MM.1S (cell line): ENCODE results near the gene C17orf107.

Source experiments
- DNase-seq: peaks from one replicate; pipeline ENCODE4 v3.0.0-alpha.2; 2015
- H2AFZ ChIP-seq: fragments of 300-600 bp; sonication (generic); 2 replicates; pipeline ENCODE4 v1.6.0; 2016; ENCODE audit warnings: antibody characterized with exemption, low read length
- H3F3A ChIP-seq: fragments of 300-600 bp; sonication (generic); 2 replicates; pipeline ENCODE4 v1.6.1; 2016; ENCODE audit warnings: mild to moderate bottlenecking, antibody characterized with exemption, low read length, moderate library complexity, mixed read lengths; ENCODE audit not compliant: insufficient read depth
- H3K27ac ChIP-seq: fragments of 300-600 bp; sonication (generic); 2 replicates; pipeline ENCODE4 v1.5.1; 2016; ENCODE audit warnings: mild to moderate bottlenecking, low read length
- H3K27me3 ChIP-seq: fragments of 300-600 bp; sonication (generic); replicated peaks from 2 replicates; pipeline ENCODE4 v1.6.0; 2016; ENCODE audit warnings: low read length; ENCODE audit not compliant: insufficient read depth
- H3K36me3 ChIP-seq: fragments of 300-600 bp; sonication (generic); replicated peaks from 2 replicates; pipeline ENCODE4 v1.6.1; 2016; ENCODE audit warnings: mild to moderate bottlenecking, low read length, mixed read lengths; ENCODE audit not compliant: insufficient read depth
- H3K4me1 ChIP-seq: fragments of 300-600 bp; sonication (generic); 2 replicates; pipeline ENCODE4 v1.6.1; 2016; ENCODE audit warnings: low read length, mixed read lengths
- H3K4me2 ChIP-seq: fragments of 300-600 bp; sonication (generic); 2 replicates; pipeline ENCODE4 v1.6.0; 2016; ENCODE audit warnings: low read depth, low read length
- H3K4me3 ChIP-seq: fragments of 300-600 bp; sonication (generic); 2 replicates; pipeline ENCODE4 v1.5.1; 2016; ENCODE audit warnings: low read length, mixed read lengths
- H3K79me2 ChIP-seq: fragments of 300-600 bp; sonication (generic); 2 replicates; pipeline ENCODE4 v1.6.1; 2016; ENCODE audit warnings: mixed run types, low read length, mixed read lengths
- H3K9ac ChIP-seq: fragments of 300-600 bp; sonication (generic); 2 replicates; pipeline ENCODE4 v1.6.1; 2016; ENCODE audit warnings: low read length, mixed read lengths
- H3K9me2 ChIP-seq: fragments of 300-600 bp; sonication (generic); replicated peaks from 2 replicates; pipeline ENCODE4 v1.6.1; 2016; ENCODE audit warnings: mild to moderate bottlenecking, low read length, mixed read lengths; ENCODE audit not compliant: insufficient read depth
- H3K9me3 ChIP-seq: fragments of 300-600 bp; sonication (generic); replicated peaks from 2 replicates; pipeline ENCODE4 v1.6.1; 2016; ENCODE audit warnings: mild to moderate bottlenecking, low read length, mixed read lengths; ENCODE audit not compliant: insufficient read depth
- H4K20me1 ChIP-seq: fragments of 300-600 bp; sonication (generic); 2 replicates; pipeline ENCODE4 v1.6.1; 2016; ENCODE audit warnings: mild to moderate bottlenecking, low read length, moderate library complexity, mixed read lengths; ENCODE audit not compliant: insufficient read depth
- CTCF ChIP-seq: fragments of 300-600 bp; sonication (generic); IDR thresholded peaks from 2 replicates; pipeline ENCODE4 v1.5.1; 2016; ENCODE audit warnings: antibody characterized with exemption, low read length, mixed read lengths
- EZH2 ChIP-seq: fragments of 300-600 bp; sonication (generic); optimal IDR thresholded peaks from 2 replicates; pipeline ENCODE3; 2017; ENCODE audit warnings: low read depth, mild to moderate bottlenecking, antibody characterized with exemption, low read length, mixed read lengths
- EZH2phosphoT487 ChIP-seq: fragments of 300-600 bp; sonication (generic); IDR thresholded peaks from 2 replicates; pipeline ENCODE4 v1.6.1; 2018; ENCODE audit warnings: antibody characterized with exemption, low read length

C17orf107 gene

GRCh38 chr17:4939546-4939795, 40.1 kb downstream of the C17orf107 start:
- Histone ChIP-seq H3K27me3 (no peaks in the 10 kb centered on the region), H3K4me2 (peak overlapping the region; percentile 96), H3K79me2 (peaks cover 67% of the 10 kb centered on the region), H3K4me3 (peak overlapping the region; percentile 78), H3K4me1 (peaks cover 27% of the 10 kb centered on the region), H2AFZ (peak overlapping the region; percentile 77), H3F3A (peaks cover 42% of the 10 kb centered on the region), H3K27ac (peak overlapping the region; percentile 91), H3K9ac (peak overlapping the region; percentile 95), H4K20me1 (peaks cover 3% of the 10 kb centered on the region), H3K9me2 (no peaks in the 10 kb centered on the region), H3K9me3 (no peaks in the 10 kb centered on the region), H3K36me3 (no peaks in the 10 kb centered on the region)
- DNase-seq, result no peak
- TF ChIP-seq EZH2phosphoT487 (no peak), CTCF (no peak), EZH2 (no peak)

- H3K9me3 ChIP-seq, result no peaks in the 10 kb centered on the region
- no peaks in the 10 kb centered on the region for H3K36me3 ChIP-seq
- no peaks in the 10 kb centered on the region for H3K9me2 ChIP-seq
- H3K4me3 ChIP-seq, result peak within 1 kb of the TSS; percentile 78
- peaks cover 44% of the 10 kb centered on the region for H3F3A ChIP-seq
- TF ChIP-seq EZH2phosphoT487 (no peak), EZH2 (no peak), CTCF (no peak)
- peak within 1 kb of the TSS; percentile 91 for H3K27ac ChIP-seq
- peaks cover 8% of the 10 kb centered on the region for H4K20me1 ChIP-seq
- H3K4me1 ChIP-seq, result peaks cover 29% of the 10 kb centered on the region
- H3K27me3 ChIP-seq, result no peaks in the 10 kb centered on the region
- peak within 1 kb of the TSS; percentile 77 for H2AFZ ChIP-seq
- H3K79me2 ChIP-seq, result peaks cover 72% of the 10 kb centered on the region
- H3K9ac ChIP-seq, result peak within 1 kb of the TSS; percentile 95
- H3K4me2 ChIP-seq, result peak within 1 kb of the TSS; percentile 96
- peak; percentile 100 for DNase-seq
Measured at GRCh38 chr17:4939796-4940554, 40.6 kb downstream of the C17orf107 start, which contains the start of the genes RNF167 and SLC25A11. TSS of gene RNF167 (plus strand) at chr17:4940268. CDS start at chr17:4940910, 642 bp downstream. TSS of gene SLC25A11 (minus strand) at chr17:4940046. CDS start at chr17:4939910, 136 bp downstream.

GRCh38 chr17:4940555-4941318, 41.4 kb downstream of the C17orf107 start:
- Histone ChIP-seq H3F3A (peaks cover 51% of the 10 kb centered on the region), H3K4me1 (peaks cover 37% of the 10 kb centered on the region)

More at GRCh38 chr17:4940555-4941318, 41.4 kb downstream of the C17orf107 start:
- H3K4me2 ChIP-seq, result peak overlapping the region; percentile 96
- H3K27me3 ChIP-seq, result no peaks in the 10 kb centered on the region
- no peak for DNase-seq
- no peaks in the 10 kb centered on the region for H3K9me3 ChIP-seq
- H3K4me3 ChIP-seq, result peak overlapping the region; percentile 78
- H3K9me2 ChIP-seq, result no peaks in the 10 kb centered on the region
- H3K9ac ChIP-seq, result peak overlapping the region; percentile 95
- H3K27ac ChIP-seq, result peak overlapping the region; percentile 91
- peak overlapping the region; percentile 63 for H2AFZ ChIP-seq
- peaks cover 15% of the 10 kb centered on the region for H4K20me1 ChIP-seq
- TF ChIP-seq EZH2phosphoT487 (no peak), EZH2 (no peak), CTCF (no peak)
- no peaks in the 10 kb centered on the region for H3K36me3 ChIP-seq
- H3K79me2 ChIP-seq, result peaks cover 80% of the 10 kb centered on the region
